ENCODE data around the gene IFT27. TPM values are rescaled to one million over a fixed set of nuclear protein-coding genes. Genes with fewer than 3 reads are reported as not detected.
A peak's percentile ranks its signal among the peaks of the same experiment; 100 is the strongest.

IFT27 gene
- total and polyA plus RNA-seq, 7 donors: 15.0 to 27.9 (median 24.3) TPM

- intact Hi-C loops (cut with DNase I): no loop called here
- no peaks in the 10 kb centered on the region for H3K27me3 ChIP-seq
- TF ChIP-seq POLR2A (IDR thresholded peaks at IDR 0.05): no peak
- TF ChIP-seq EP300 (IDR thresholded peaks at IDR 0.05): no peak
- TF ChIP-seq POLR2AphosphoS5 (IDR thresholded peaks at IDR 0.05): no peak
- TF ChIP-seq, protein P1, sequence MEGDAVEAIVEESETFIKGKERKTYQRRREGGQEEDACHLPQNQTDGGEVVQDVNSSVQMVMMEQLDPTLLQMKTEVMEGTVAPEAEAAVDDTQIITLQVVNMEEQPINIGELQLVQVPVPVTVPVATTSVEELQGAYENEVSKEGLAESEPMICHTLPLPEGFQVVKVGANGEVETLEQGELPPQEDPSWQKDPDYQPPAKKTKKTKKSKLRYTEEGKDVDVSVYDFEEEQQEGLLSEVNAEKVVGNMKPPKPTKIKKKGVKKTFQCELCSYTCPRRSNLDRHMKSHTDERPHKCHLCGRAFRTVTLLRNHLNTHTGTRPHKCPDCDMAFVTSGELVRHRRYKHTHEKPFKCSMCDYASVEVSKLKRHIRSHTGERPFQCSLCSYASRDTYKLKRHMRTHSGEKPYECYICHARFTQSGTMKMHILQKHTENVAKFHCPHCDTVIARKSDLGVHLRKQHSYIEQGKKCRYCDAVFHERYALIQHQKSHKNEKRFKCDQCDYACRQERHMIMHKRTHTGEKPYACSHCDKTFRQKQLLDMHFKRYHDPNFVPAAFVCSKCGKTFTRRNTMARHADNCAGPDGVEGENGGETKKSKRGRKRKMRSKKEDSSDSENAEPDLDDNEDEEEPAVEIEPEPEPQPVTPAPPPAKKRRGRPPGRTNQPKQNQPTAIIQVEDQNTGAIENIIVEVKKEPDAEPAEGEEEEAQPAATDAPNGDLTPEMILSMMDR (IDR thresholded peaks at IDR 0.05): no peak
- no peaks in the 10 kb centered on the region for H3K9me3 ChIP-seq
- peak; percentile 43 for DNase-seq
- H3K4me3 ChIP-seq: no peak overlapping the region
- H3K36me3 ChIP-seq: peaks cover 0 to 16% (median 0%) of the 10 kb centered on the region in 4 donors
- H3K4me1 ChIP-seq: peaks cover 0 to 48% (median 35%) of the 10 kb centered on the region in 4 donors
- peak overlapping the region in 3 of 4 donors; percentile 67 to 80 (median 79) for H3K27ac ChIP-seq
- WGBS, 2 donors: 82 to 91% methylated on average over 8 of the region's 8 CpGs
Measured at GRCh38 chr22:36763576-36763975, 12.3 kb downstream of the IFT27 start.

DNA sequence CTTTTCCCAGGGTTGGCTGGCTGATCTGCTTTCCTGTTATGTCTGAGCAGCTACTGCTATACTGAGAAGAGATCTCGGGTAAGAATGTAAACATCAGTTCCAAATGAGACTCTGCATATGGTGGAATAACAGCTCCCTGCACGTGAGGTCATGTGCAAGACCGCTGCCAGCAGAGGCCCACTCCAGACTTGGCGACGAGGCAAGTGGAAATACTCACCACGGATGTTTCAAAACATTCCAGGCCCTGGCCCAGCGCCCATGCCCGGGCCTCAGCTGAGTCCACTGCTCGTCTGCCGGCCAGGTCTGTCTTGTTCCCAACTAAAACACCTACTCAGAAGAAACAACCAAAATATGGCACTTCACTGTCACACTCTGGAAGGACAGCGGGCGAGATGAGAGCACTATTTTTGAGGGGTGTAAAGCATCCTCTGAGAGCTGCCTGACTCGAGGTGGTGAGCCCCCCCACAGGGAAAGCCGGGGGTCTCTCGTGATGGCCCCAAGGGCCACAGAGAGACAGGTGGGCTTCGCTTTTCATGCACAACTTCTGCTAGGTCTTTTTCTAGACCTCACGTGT is 13.1 kb downstream of the IFT27 start:
- intact Hi-C loops (cut with DNase I): no loop called here

DNA sequence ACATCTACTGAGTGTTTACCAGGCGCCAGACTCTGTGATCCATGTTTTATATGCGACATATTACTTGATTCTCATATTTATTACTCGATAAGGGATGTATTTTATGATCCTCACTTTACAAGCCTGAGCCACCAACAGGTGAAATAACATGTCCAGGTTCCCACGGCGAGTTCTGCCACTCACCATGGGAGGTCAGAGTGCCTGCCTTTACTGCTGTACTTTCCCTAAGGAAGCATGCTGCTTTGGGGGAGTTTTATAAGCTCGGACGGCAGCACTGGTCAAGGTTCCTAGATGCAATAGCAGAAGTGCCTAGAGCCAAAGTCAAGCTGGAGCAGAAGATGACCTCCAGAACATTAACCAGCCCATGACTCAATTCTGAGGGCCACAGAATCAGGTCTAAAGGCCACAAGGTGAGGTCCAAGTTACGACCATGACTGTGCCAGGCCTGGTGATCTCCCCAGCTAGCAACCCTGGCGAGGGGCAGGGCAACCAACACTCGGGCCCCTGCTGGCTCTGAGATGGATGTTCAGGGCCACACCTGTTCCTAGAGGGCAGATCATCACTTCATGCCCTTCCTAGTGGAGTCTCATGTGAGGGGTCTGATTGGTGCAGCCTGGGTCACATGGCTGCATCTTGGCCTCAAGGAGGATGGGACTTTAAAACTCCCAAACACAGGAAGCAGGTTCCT is 14.2 kb downstream of the IFT27 start:
- TF ChIP-seq POLR2AphosphoS5 (IDR thresholded peaks at IDR 0.05): no peak
- TF ChIP-seq POLR2A (IDR thresholded peaks at IDR 0.05): no peak
- TF ChIP-seq EP300 (IDR thresholded peaks at IDR 0.05): no peak
- TF ChIP-seq, protein P1 (IDR thresholded peaks at IDR 0.05): no peak
- intact Hi-C loops (cut with DNase I): no loop called here
- H3K27ac ChIP-seq: peak overlapping the region in 3 of 4 donors; percentile 67 to 80 (median 79)
- peaks cover 0 to 8% (median 0%) of the 10 kb centered on the region in 4 donors for H3K36me3 ChIP-seq
- H3K9me3 ChIP-seq: no peaks in the 10 kb centered on the region
- WGBS, 2 donors: 53 to 88% methylated on average over 10 of the region's 10 CpGs
- peaks cover 0 to 56% (median 37%) of the 10 kb centered on the region in 4 donors for H3K4me1 ChIP-seq
- H3K27me3 ChIP-seq: no peaks in the 10 kb centered on the region
- no peak overlapping the region for H3K4me3 ChIP-seq
- peak; percentile 46 for DNase-seq

More for the DNA sequence above, 13.1 kb downstream of the IFT27 start:
- Histone ChIP-seq H3K4me3 (no peak overlapping the region), H3K9me3 (no peaks in the 10 kb centered on the region), H3K4me1 (peaks cover 0 to 50% (median 37%) of the 10 kb centered on the region in 4 donors), H3K27ac (peak overlapping the region; percentile 67 to 80 (median 73)), H3K36me3 (peaks cover 0 to 16% (median 0%) of the 10 kb centered on the region in 4 donors), H3K27me3 (no peaks in the 10 kb centered on the region)
- peak; percentile 95 for DNase-seq
- 83 to 89% methylated on average over 17 of the region's 17 CpGs for WGBS, 2 donors
- TF ChIP-seq EP300 (IDR thresholded peaks at IDR 0.05) (peak in 2 of 4 donors; percentile 71 to 88), POLR2AphosphoS5 (IDR thresholded peaks at IDR 0.05) (peak; percentile 54 to 86 (median 82)), POLR2A (IDR thresholded peaks at IDR 0.05) (no peak)
- TF ChIP-seq, protein P1 (IDR thresholded peaks at IDR 0.05): no peak

- Histone ChIP-seq H3K27me3 (peaks cover 0 to 5% (median 3%) of the 10 kb centered on the region in 3 donors), H3K36me3 (peaks cover 0 to 6% (median 0%) of the 10 kb centered on the region in 4 donors), H3K4me1 (peaks cover 0 to 53% (median 37%) of the 10 kb centered on the region in 4 donors), H3K9me3 (no peaks in the 10 kb centered on the region), H3K4me3 (no peak overlapping the region), H3K27ac (peak overlapping the region in 2 of 4 donors; percentile 20 to 31)
- peak; percentile 64 for DNase-seq
- intact Hi-C loops (cut with DNase I): no loop called here
- TF ChIP-seq POLR2A (IDR thresholded peaks at IDR 0.05) (no peak), POLR2AphosphoS5 (IDR thresholded peaks at IDR 0.05) (no peak), EP300 (IDR thresholded peaks at IDR 0.05) (no peak)
- TF ChIP-seq, protein P1 (IDR thresholded peaks at IDR 0.05): no peak
- 70 to 81% methylated on average over 11 of the region's 11 CpGs for WGBS, 2 donors
Measured at GRCh38 chr22:36760786-36761185, 15.1 kb downstream of the IFT27 start.

Data from sigmoid colon (tissue), 7 donors.